Ovary (tissue), 3 donors: ENCODE results near the gene PFDN4.

Source experiments
- POLR2A ChIP-seq: fragments of 450-650 bp; IDR thresholded peaks from one replicate; pipeline ENCODE4 v1.6.1; 2017; ENCODE audit warnings: antibody characterized with exemption, mild to moderate bottlenecking, moderate library complexity
- TF ChIP-seq, protein P1 (sequence below), 3 donors: fragments of 450-650 bp in 2 of 3; fragments of 200-600 bp in 1 of 3; IDR thresholded peaks; one replicate each; pipeline versions ENCODE4 v1.5.1 to v1.8.0; 2016 to 2022; ENCODE audit warnings: antibody characterized with exemption in 3 of 3, mild to moderate bottlenecking in 1 of 3
- donor health status: DM: no; HTN: no; CAD: no.

- TF ChIP-seq, protein P1, sequence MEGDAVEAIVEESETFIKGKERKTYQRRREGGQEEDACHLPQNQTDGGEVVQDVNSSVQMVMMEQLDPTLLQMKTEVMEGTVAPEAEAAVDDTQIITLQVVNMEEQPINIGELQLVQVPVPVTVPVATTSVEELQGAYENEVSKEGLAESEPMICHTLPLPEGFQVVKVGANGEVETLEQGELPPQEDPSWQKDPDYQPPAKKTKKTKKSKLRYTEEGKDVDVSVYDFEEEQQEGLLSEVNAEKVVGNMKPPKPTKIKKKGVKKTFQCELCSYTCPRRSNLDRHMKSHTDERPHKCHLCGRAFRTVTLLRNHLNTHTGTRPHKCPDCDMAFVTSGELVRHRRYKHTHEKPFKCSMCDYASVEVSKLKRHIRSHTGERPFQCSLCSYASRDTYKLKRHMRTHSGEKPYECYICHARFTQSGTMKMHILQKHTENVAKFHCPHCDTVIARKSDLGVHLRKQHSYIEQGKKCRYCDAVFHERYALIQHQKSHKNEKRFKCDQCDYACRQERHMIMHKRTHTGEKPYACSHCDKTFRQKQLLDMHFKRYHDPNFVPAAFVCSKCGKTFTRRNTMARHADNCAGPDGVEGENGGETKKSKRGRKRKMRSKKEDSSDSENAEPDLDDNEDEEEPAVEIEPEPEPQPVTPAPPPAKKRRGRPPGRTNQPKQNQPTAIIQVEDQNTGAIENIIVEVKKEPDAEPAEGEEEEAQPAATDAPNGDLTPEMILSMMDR (IDR thresholded peaks at IDR 0.05) = no peak
- no peak for TF ChIP-seq POLR2A
These were observed 55.3 kb downstream of the PFDN4 start for GRCh38 chr20:54263116-54263690.
